Loucy (cell line): Measurements from ENCODE around the gene CUX1.

Experiments
- H2AFZ ChIP-seq: fragments of 200-600 bp; sonication (generic); 2 replicates; pipeline ENCODE4 v1.6.0; 2016; ENCODE audit warnings: antibody characterized with exemption, mild to moderate bottlenecking, low read length, moderate library complexity
- H3F3A ChIP-seq: fragments of 200-600 bp; 2 replicates; pipeline ENCODE4 v1.6.0; 2016; ENCODE audit warnings: antibody characterized with exemption, low read depth, mild to moderate bottlenecking
- H3K27me3 ChIP-seq: fragments of 200-600 bp; sonication (generic); 2 replicates; pipeline ENCODE4 v1.6.1; 2014; ENCODE audit warnings: low read length, mild to moderate bottlenecking; ENCODE audit not compliant: insufficient read depth, poor library complexity, severe bottlenecking
- H3K36me3 ChIP-seq: fragments of 200-600 bp; sonication (generic); 2 replicates; pipeline ENCODE4 v1.6.1; 2016; ENCODE audit warnings: low read length; ENCODE audit not compliant: insufficient read depth
- H3K4me1 ChIP-seq: fragments of 200-600 bp; sonication (generic); 2 replicates; pipeline ENCODE4 v1.5.1; 2014; ENCODE audit warnings: low read length, mild to moderate bottlenecking; ENCODE audit not compliant: insufficient read depth, poor library complexity, severe bottlenecking
- H3K4me2 ChIP-seq: fragments of 200-600 bp; sonication (generic); 2 replicates; pipeline ENCODE4 v1.6.0; 2014; ENCODE audit warnings: antibody characterized with exemption, low read length, low read depth, mild to moderate bottlenecking; ENCODE audit not compliant: poor library complexity, severe bottlenecking
- H3K4me3 ChIP-seq: fragments of 200-600 bp; sonication (generic); 2 replicates; pipeline ENCODE4 v1.5.1; 2014; ENCODE audit warnings: low read length, mild to moderate bottlenecking, mixed read lengths; ENCODE audit not compliant: poor library complexity, severe bottlenecking
- H3K79me2 ChIP-seq: fragments of 200-600 bp; sonication (generic); 2 replicates; pipeline ENCODE4 v1.6.1; 2014; ENCODE audit warnings: low read length; ENCODE audit not compliant: insufficient read depth
- H3K9ac ChIP-seq: fragments of 200-600 bp; sonication (generic); 2 replicates; pipeline ENCODE4 v1.6.0; 2014; ENCODE audit warnings: mild to moderate bottlenecking, low read depth, low read length, moderate library complexity; ENCODE audit not compliant: poor library complexity, severe bottlenecking
- H3K9me2 ChIP-seq: fragments of 200-600 bp; sonication (generic); replicated peaks from 2 replicates; pipeline ENCODE4 v1.6.1; 2016; ENCODE audit warnings: low read depth, low read length, mixed read lengths
- H3K9me3 ChIP-seq: fragments of 200-600 bp; sonication (generic); 2 replicates; pipeline ENCODE4 v1.6.1; 2014; ENCODE audit warnings: mild to moderate bottlenecking, antibody characterized with exemption, low read length, low read depth; ENCODE audit not compliant: insufficient read depth
- H4K20me1 ChIP-seq: fragments of 200-600 bp; sonication (generic); 2 replicates; pipeline ENCODE4 v1.6.0; 2014; ENCODE audit warnings: antibody characterized with exemption, low read length, mild to moderate bottlenecking; ENCODE audit not compliant: insufficient read depth, poor library complexity, severe bottlenecking
- CTCF ChIP-seq: fragments of 200-600 bp; sonication (generic); conservative IDR thresholded peaks from 2 replicates; pipeline ENCODE4 v1.5.1; 2014; ENCODE audit warnings: mild to moderate bottlenecking, antibody characterized with exemption, low read length
- EZH2phosphoT487 ChIP-seq: fragments of 200-600 bp; IDR thresholded peaks from 2 replicates; pipeline ENCODE4 v1.6.1; 2018; ENCODE audit warnings: antibody characterized with exemption, mild to moderate bottlenecking, moderate library complexity, borderline replicate concordance

The CUX1 gene

GRCh38 chr7:101893341-101894082 is 76.1 kb downstream of the CUX1 start:
- Histone ChIP-seq H3K27me3 (no peaks in the 10 kb centered on the region), H3K9me2 (no peaks in the 10 kb centered on the region), H3K36me3 (no peaks in the 10 kb centered on the region; the same call in 1 of the 2 replicates), H3K4me2 (no peak overlapping the region), H3K4me3 (no peak overlapping the region), H3K9ac (no peak overlapping the region), H3K9me3 (no peaks in the 10 kb centered on the region), H3K79me2 (peaks cover 94% of the 10 kb centered on the region), H4K20me1 (peaks cover 87% of the 10 kb centered on the region), H3K4me1 (no peaks in the 10 kb centered on the region), H2AFZ (no peak overlapping the region), H3F3A (no peaks in the 10 kb centered on the region)
- no peak for TF ChIP-seq EZH2phosphoT487
- no peak for TF ChIP-seq CTCF

- Histone ChIP-seq H3K9ac (no peak overlapping the region), H3K79me2 (peaks cover 94% of the 10 kb centered on the region), H3F3A (no peaks in the 10 kb centered on the region), H2AFZ (no peak overlapping the region), H3K36me3 (peaks cover 3% of the 10 kb centered on the region; the same call in 1 of the 2 replicates), H3K4me1 (no peaks in the 10 kb centered on the region), H3K9me2 (no peaks in the 10 kb centered on the region), H4K20me1 (peaks cover 90% of the 10 kb centered on the region), H3K9me3 (no peaks in the 10 kb centered on the region), H3K4me3 (no peak overlapping the region), H3K4me2 (no peak overlapping the region), H3K27me3 (no peaks in the 10 kb centered on the region)
- no peak for TF ChIP-seq EZH2phosphoT487
Measured at GRCh38 chr7:101896316-101896715, 78.9 kb downstream of the CUX1 start.

- Histone ChIP-seq H3K27me3 (no peaks in the 10 kb centered on the region), H3K4me3 (no peak overlapping the region), H2AFZ (no peak overlapping the region), H3K36me3 (peaks cover 3% of the 10 kb centered on the region; the same call in 1 of the 2 replicates), H3K79me2 (peaks cover 95% of the 10 kb centered on the region), H4K20me1 (peaks cover 91% of the 10 kb centered on the region), H3K4me1 (no peaks in the 10 kb centered on the region), H3K9me2 (no peaks in the 10 kb centered on the region), H3F3A (no peaks in the 10 kb centered on the region), H3K4me2 (no peak overlapping the region), H3K9me3 (no peaks in the 10 kb centered on the region), H3K9ac (no peak overlapping the region)
- TF ChIP-seq EZH2phosphoT487 (no peak), CTCF (no peak)
Measured at GRCh38 chr7:101896941-101897340, 79.5 kb downstream of the CUX1 start.

- no peak overlapping the region for H2AFZ ChIP-seq
- no peak overlapping the region for H3K4me2 ChIP-seq
- peaks cover 97% of the 10 kb centered on the region for H3K79me2 ChIP-seq
- no peak overlapping the region for H3K9ac ChIP-seq
- H4K20me1 ChIP-seq = peaks cover 92% of the 10 kb centered on the region
- no peaks in the 10 kb centered on the region for H3K9me3 ChIP-seq
- TF ChIP-seq EZH2phosphoT487 (no peak), CTCF (no peak)
- peaks cover 3% of the 10 kb centered on the region; the same call in 1 of the 2 replicates for H3K36me3 ChIP-seq
- no peak overlapping the region for H3K4me3 ChIP-seq
- H3K27me3 ChIP-seq = no peaks in the 10 kb centered on the region
- no peaks in the 10 kb centered on the region for H3K4me1 ChIP-seq
- H3K9me2 ChIP-seq = no peaks in the 10 kb centered on the region
- no peaks in the 10 kb centered on the region for H3F3A ChIP-seq
Measured at GRCh38 chr7:101898106-101898505, 80.7 kb downstream of the CUX1 start.
